ENCODE results near the gene FAM167B. TPM values are rescaled to one million over a fixed set of nuclear protein-coding genes. Genes with fewer than 3 reads are reported as not detected.
A peak's percentile ranks its signal among the peaks of the same experiment; 100 is the strongest.

FAM167B gene
- total RNA-seq, 2 experiments from 2014 or later = 0.68 to 0.69 TPM

- no peak for DNase-seq
- intact Hi-C loops (cut with micrococcal nuclease) = no loop called here
- ChIA-PET CTCF (interaction anchor here (0.6 to 1.5 kb wide), 5 partner anchors 12 to 190 kb away, joined by 3 to 6 read pairs (median 4); no protein-coding TSS in a partner anchor), POLR2A (interaction anchor here (0.6 to 1.4 kb wide), 3 partner anchors 8 to 31 kb away, joined by 3 to 4 read pairs (median 3); no protein-coding TSS in a partner anchor)
- H3K27ac Mint-ChIP-seq = no peak overlapping the region
- no peaks in the 10 kb centered on the region for H3K27me3 Mint-ChIP-seq
- H3K9me3 Mint-ChIP-seq = no peaks in the 10 kb centered on the region
- H3K4me1 Mint-ChIP-seq (ENCODE audit: low read depth) = peaks cover 12% of the 10 kb centered on the region
- H3K36me3 Mint-ChIP-seq = peaks cover 37% of the 10 kb centered on the region
- no peak overlapping the region for H3K4me3 Mint-ChIP-seq
Measured at GRCh38 chr1:32228771-32229170, 18.3 kb upstream of the FAM167B start.

GRCh38 chr1:32231843-32232432 is 15.1 kb upstream of the FAM167B start:
- CTCF ChIA-PET = interaction anchor here (1.9 kb wide), 1 partner anchor 16 kb away, joined by 7 read pairs; no protein-coding TSS in a partner anchor

GRCh38 chr1:32232558-32233304 is 14.3 kb upstream of the FAM167B start:
- ChIA-PET CTCF (interaction anchor here (1.9 kb wide), 1 partner anchor 15 kb away, joined by 7 read pairs; no protein-coding TSS in a partner anchor), POLR2A (no interaction called here)
- Mint-ChIP-seq H3K4me3 (no peak overlapping the region), H3K36me3 (peaks cover 18% of the 10 kb centered on the region), H3K9me3 (no peaks in the 10 kb centered on the region), H3K27me3 (no peaks in the 10 kb centered on the region), H3K27ac (no peak overlapping the region), H3K4me1 (ENCODE audit: low read depth) (no peaks in the 10 kb centered on the region)
- intact Hi-C loops (cut with micrococcal nuclease) = no loop called here
- no peak for DNase-seq

More at GRCh38 chr1:32231843-32232432, 15.1 kb upstream of the FAM167B start:
- Mint-ChIP-seq H3K36me3 (peaks cover 24% of the 10 kb centered on the region), H3K27me3 (no peaks in the 10 kb centered on the region), H3K4me3 (no peak overlapping the region), H3K4me1 (ENCODE audit: low read depth) (no peaks in the 10 kb centered on the region), H3K27ac (no peak overlapping the region), H3K9me3 (no peaks in the 10 kb centered on the region)
- no peak for DNase-seq
- POLR2A ChIA-PET = interaction anchor here (1.2 kb wide), 1 partner anchor 9 kb away, joined by 3 read pairs; no protein-coding TSS in a partner anchor
- intact Hi-C loops (cut with micrococcal nuclease) = no loop called here

DNA sequence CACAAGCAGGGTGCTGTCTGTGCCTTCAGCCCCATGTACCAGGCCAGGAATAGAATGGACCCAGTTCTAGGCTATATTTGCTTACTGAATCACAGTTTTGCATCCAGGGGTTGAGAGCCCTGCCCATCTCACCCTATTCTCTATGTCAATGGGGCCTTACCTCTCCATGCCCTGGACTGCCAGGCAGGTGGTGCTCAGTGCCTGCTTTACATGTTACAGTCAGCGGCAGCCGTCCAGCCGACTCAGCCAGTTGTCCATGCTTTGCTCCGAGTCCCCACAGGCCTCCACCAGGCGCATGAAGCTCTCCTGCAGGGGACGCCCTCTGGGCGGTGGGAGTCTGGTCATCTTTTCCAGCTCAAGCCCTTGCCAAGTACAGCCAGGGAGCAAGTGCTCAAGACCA is 12.2 kb upstream of the FAM167B start:
- DNase-seq = no peak
- Mint-ChIP-seq H3K4me1 (ENCODE audit: low read depth) (no peaks in the 10 kb centered on the region), H3K36me3 (peaks cover 2% of the 10 kb centered on the region), H3K27me3 (no peaks in the 10 kb centered on the region), H3K9me3 (no peaks in the 10 kb centered on the region), H3K27ac (no peak overlapping the region), H3K4me3 (no peak overlapping the region)
- ChIA-PET POLR2A (no interaction called here), CTCF (interaction anchor here (1.4 kb wide), 1 partner anchor 19 kb away, joined by 7 read pairs; no protein-coding TSS in a partner anchor)
- intact Hi-C loops (cut with micrococcal nuclease) = no loop called here

- Mint-ChIP-seq H3K27me3 (no peaks in the 10 kb centered on the region), H3K4me3 (peak overlapping the region; percentile 21), H3K9me3 (no peaks in the 10 kb centered on the region), H3K36me3 (no peaks in the 10 kb centered on the region), H3K27ac (no peak overlapping the region), H3K4me1 (ENCODE audit: low read depth) (peaks cover 19% of the 10 kb centered on the region)
- ChIA-PET CTCF (interaction anchor here (1.4 to 6.2 kb wide), 3 partner anchors 10 to 24 kb away, joined by 5 to 50 read pairs (median 7); partner anchors contain the start of genes FAM167B and LCK), POLR2A (interaction anchor here (1.0 to 2.7 kb wide), 2 partner anchors 10 to 11 kb away, joined by 4 to 37 read pairs; partner anchors contain the start of gene LCK)
- no peak for DNase-seq
- intact Hi-C loops (cut with micrococcal nuclease) = no loop called here
Measured at GRCh38 chr1:32239337-32239736, 7.7 kb upstream of the FAM167B start.

- Mint-ChIP-seq H3K4me3 (peak overlapping the region; percentile 78), H3K27me3 (no peaks in the 10 kb centered on the region), H3K36me3 (no peaks in the 10 kb centered on the region), H3K4me1 (ENCODE audit: low read depth) (peaks cover 19% of the 10 kb centered on the region), H3K9me3 (no peaks in the 10 kb centered on the region), H3K27ac (no peak overlapping the region)
- DNase-seq = no peak
- CTCF ChIA-PET = interaction anchor here (1.0 to 6.2 kb wide), 8 partner anchors 9 to 40 kb away, joined by 3 to 50 read pairs (median 6); partner anchors contain the start of genes CCDC28B, FAM167B and LCK
- intact Hi-C loops (cut with micrococcal nuclease) = loop anchor here (1.0 kb wide), 1 partner anchor 9 kb away; no protein-coding TSS in a partner anchor
- POLR2A ChIA-PET = interaction anchor here (1.0 to 2.7 kb wide), 4 partner anchors 10 to 96 kb away, joined by 3 to 37 read pairs (median 4); partner anchors contain the start of genes LCK and MARCKSL1
Measured at GRCh38 chr1:32239790-32240139, 7.3 kb upstream of the FAM167B start.

GRCh38 chr1:32240140-32240951 is 6.7 kb upstream of the FAM167B start:
- intact Hi-C loops (cut with micrococcal nuclease) = loop anchor here (1.0 kb wide), 1 partner anchor 8 kb away; no protein-coding TSS in a partner anchor
- POLR2A ChIA-PET = interaction anchor here (1.0 to 2.7 kb wide), 7 partner anchors 9 to 95 kb away, joined by 3 to 37 read pairs (median 4); partner anchors contain the start of genes LCK and MARCKSL1
- H3K4me3 Mint-ChIP-seq = peak overlapping the region; percentile 78

DNA sequence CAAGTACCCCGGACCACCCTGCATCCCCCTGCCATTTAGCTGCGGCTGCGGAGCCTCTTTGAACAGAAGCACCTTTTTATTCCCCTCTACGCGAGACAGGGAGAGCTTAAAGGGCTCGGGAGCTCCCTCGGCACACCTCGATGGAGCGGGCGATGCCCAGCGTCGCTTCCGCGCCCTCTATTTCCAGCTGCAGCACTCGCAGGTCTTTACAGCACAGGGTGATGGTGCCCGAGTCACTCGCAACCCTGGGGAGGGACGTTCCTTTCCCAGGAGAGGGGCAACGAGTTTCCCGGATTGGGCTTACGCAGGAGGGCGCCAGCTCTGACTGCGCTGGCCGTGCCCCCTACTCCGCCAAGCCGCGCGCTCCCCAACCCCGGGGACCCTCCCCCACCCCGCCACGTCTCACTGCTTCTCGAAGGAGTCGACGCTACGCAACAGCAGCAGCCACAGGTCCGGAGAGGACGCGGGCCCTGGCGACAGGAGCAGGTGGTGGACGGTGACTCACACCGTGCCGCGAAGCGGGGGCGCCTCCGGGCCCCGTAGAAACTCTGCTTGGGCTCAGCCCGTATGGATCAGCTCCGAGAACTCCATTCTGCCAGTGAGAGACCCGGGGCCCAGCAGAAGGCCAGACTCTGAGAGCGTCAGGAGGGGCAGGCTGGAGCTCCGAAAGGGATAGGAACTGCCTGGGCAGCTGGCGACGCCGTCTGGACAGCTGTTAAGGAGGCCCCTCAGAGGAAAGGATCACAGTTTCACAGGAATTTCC is 5.8 kb upstream of the FAM167B start:
- DNase-seq = peak; percentile 58
- Mint-ChIP-seq H3K27ac (no peak overlapping the region), H3K27me3 (no peaks in the 10 kb centered on the region), H3K4me1 (ENCODE audit: low read depth) (peaks cover 19% of the 10 kb centered on the region), H3K4me3 (peak overlapping the region; percentile 78), H3K36me3 (no peaks in the 10 kb centered on the region), H3K9me3 (no peaks in the 10 kb centered on the region)
- CTCF ChIA-PET = interaction anchor here (1.0 to 6.2 kb wide), 13 partner anchors 8 to 159 kb away, joined by 3 to 50 read pairs (median 5); partner anchors contain the start of genes CCDC28B, FAM167B, HDAC1 and IQCC
- intact Hi-C loops (cut with micrococcal nuclease) = no loop called here
- POLR2A ChIA-PET = interaction anchor here (0.6 to 2.7 kb wide), 7 partner anchors 9 to 94 kb away, joined by 3 to 37 read pairs (median 4); partner anchors contain the start of genes LCK and MARCKSL1

More at GRCh38 chr1:32240140-32240951, 6.7 kb upstream of the FAM167B start:
- CTCF ChIA-PET = interaction anchor here (1.0 to 6.2 kb wide), 14 partner anchors 9 to 160 kb away, joined by 3 to 50 read pairs (median 5); partner anchors contain the start of genes CCDC28B, FAM167B, HDAC1 and IQCC
- peak; percentile 71 for DNase-seq
- H3K9me3 Mint-ChIP-seq = no peaks in the 10 kb centered on the region
- no peaks in the 10 kb centered on the region for H3K36me3 Mint-ChIP-seq
- H3K4me1 Mint-ChIP-seq (ENCODE audit: low read depth) = peaks cover 19% of the 10 kb centered on the region
- H3K27me3 Mint-ChIP-seq = no peaks in the 10 kb centered on the region
- H3K27ac Mint-ChIP-seq = no peak overlapping the region

DNA sequence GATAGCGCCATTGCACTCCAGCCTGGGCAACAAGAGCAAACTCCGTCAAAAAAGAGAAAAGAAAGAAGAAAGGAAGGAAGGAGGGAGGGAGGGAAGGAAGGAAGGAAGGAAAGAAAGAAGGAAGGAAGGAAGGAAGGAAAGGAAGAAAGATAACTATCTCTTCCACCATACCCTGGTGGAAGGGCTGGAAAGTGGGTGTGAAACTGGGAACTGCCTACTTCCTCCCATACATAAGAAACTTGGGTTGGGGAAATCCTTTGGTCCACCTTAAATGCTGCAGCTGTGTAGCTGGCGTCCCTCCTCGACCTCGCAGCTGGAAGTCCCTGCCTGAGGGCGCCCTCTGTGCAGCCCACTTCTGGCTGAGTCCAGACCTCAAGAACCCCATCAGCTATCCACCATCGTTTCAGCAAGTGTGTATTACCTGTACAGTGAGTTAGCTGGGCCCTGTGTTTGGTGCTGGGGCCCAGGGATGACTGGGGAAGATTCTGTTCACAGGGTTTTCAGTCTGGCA is 4.6 kb upstream of the FAM167B start:
- POLR2A ChIA-PET = interaction anchor here (0.7 kb wide), 1 partner anchor 24 kb away, joined by 5 read pairs; no protein-coding TSS in a partner anchor
- no peak for DNase-seq
- no peaks in the 10 kb centered on the region for H3K27me3 Mint-ChIP-seq
- no peak overlapping the region for H3K4me3 Mint-ChIP-seq
- intact Hi-C loops (cut with micrococcal nuclease) = no loop called here
- no peak overlapping the region for H3K27ac Mint-ChIP-seq
- no peaks in the 10 kb centered on the region for H3K36me3 Mint-ChIP-seq
- H3K9me3 Mint-ChIP-seq = no peaks in the 10 kb centered on the region
- H3K4me1 Mint-ChIP-seq (ENCODE audit: low read depth) = peaks cover 28% of the 10 kb centered on the region
- CTCF ChIA-PET = interaction anchor here (0.7 to 4.7 kb wide), 2 partner anchors 26 to 202 kb away, joined by 3 to 27 read pairs; no protein-coding TSS in a partner anchor

GRCh38 chr1:32247452-32247851 is 430 bp downstream of the FAM167B start:
- H3K27ac Mint-ChIP-seq = peak overlapping the region; percentile 97
- H3K4me1 Mint-ChIP-seq (ENCODE audit: low read depth) = peaks cover 46% of the 10 kb centered on the region
- DNase-seq = no peak
- CTCF ChIA-PET = interaction anchor here (0.6 to 5.8 kb wide), 19 partner anchors 9 to 274 kb away, joined by 3 to 65 read pairs (median 8); partner anchors contain the start of genes CCDC28B, EIF3I, HDAC1 and IQCC
- H3K9me3 Mint-ChIP-seq = no peaks in the 10 kb centered on the region
- H3K36me3 Mint-ChIP-seq = peaks cover 12% of the 10 kb centered on the region
- H3K4me3 Mint-ChIP-seq = no peak overlapping the region
- POLR2A ChIA-PET = interaction anchor here (0.6 to 4.3 kb wide), 4 partner anchors 7 to 88 kb away, joined by 3 to 37 read pairs (median 6); partner anchors contain the start of genes HDAC1 and MARCKSL1
- H3K27me3 Mint-ChIP-seq = no peaks in the 10 kb centered on the region
- intact Hi-C loops (cut with micrococcal nuclease) = no loop called here
